Small intestine (tissue), 7 donors: Measurements from ENCODE around the gene SMAD6. TPM values are rescaled to one million over a fixed set of nuclear protein-coding genes. Genes with fewer than 3 reads are reported as not detected.

Experiments
- DNase-seq, 2 donors: peaks; one replicate each; pipeline versions ENCODE4 v3.0.0 to v3.0.0-alpha.2; 2013
- FAIRE-seq: peaks from 2 replicates; lab custom pipeline; 2012; peaks lifted over from hg19 to GRCh38; lab: Jason Lieb, UNC
- H3K27ac ChIP-seq, 3 donors: one replicate each; pipeline ENCODE4 v1.5.1; 2013; ENCODE audit warnings: low read length in 2 of 3, mild to moderate bottlenecking in 2 of 3, control low read depth in 1 of 3, inconsistent platforms in 1 of 3, low read depth in 1 of 3, moderate library complexity in 1 of 3
- H3K27me3 ChIP-seq, 3 donors: one replicate each; pipeline ENCODE4 v1.6.1; 2013; ENCODE audit warnings: low read length in 3 of 3, inconsistent platforms in 1 of 3; ENCODE audit not compliant: control insufficient read depth in 3 of 3, insufficient read depth in 3 of 3
- H3K36me3 ChIP-seq, 3 donors: one replicate each; pipeline ENCODE4 v1.6.1; 2013; ENCODE audit warnings: low read length in 3 of 3, inconsistent platforms in 1 of 3, low read depth in 1 of 3, mild to moderate bottlenecking in 1 of 3, moderate library complexity in 1 of 3; ENCODE audit not compliant: control insufficient read depth in 3 of 3, insufficient read depth in 2 of 3
- H3K4me1 ChIP-seq, 3 donors: one replicate each; pipeline ENCODE4 v1.6.1; 2013; ENCODE audit warnings: low read length in 2 of 3, inconsistent platforms in 1 of 3, low read depth in 1 of 3, mild to moderate bottlenecking in 1 of 3, moderate library complexity in 1 of 3; ENCODE audit not compliant: control insufficient read depth in 3 of 3, insufficient read depth in 2 of 3
- H3K4me3 ChIP-seq, 3 donors: one replicate each; pipeline ENCODE4 v1.5.1; 2013; ENCODE audit warnings: low read length in 3 of 3, control low read depth in 1 of 3, inconsistent platforms in 1 of 3, low read depth in 1 of 3, mild to moderate bottlenecking in 1 of 3, moderate library complexity in 1 of 3
- H3K9me3 ChIP-seq, 2 donors: one replicate each; pipeline ENCODE4 v1.6.1; 2013; ENCODE audit warnings: low read depth in 1 of 2, low read length in 1 of 2; ENCODE audit not compliant: control insufficient read depth in 2 of 2, insufficient read depth in 1 of 2
- WGBS, 3 donors: extraction: QIAGEN DNeasy Blood & Tissue Kit; methylation state at CpG; one replicate each; pipeline ENCODE4 v1.1.7; 2013; 5-methylcytosine and 5-hydroxymethylcytosine counted together
- polyA plus RNA-seq, 4 donors: library from polyadenylated mRNA; stranded (reverse) in 3 of 4; unstranded in 1 of 4; fragments of 200-250 nt in 3 of 4; fragments of 120-200 nt in 1 of 4; gene quantifications; one replicate each; pipeline versions ENCODE4 v1.2.1 to v1.2.3, GENCODE V29; 2013
- donor health status: healthy with polysubstance abuse.
- donor health status: control.
- donor health status: control.
- donor health status: Bipolar disorder and iron deficiency.
- donor health status: healthy.

The SMAD6 gene
- polyA plus RNA-seq, 4 donors, result 0.89 to 23.6 (median 10.4) TPM

DNA sequence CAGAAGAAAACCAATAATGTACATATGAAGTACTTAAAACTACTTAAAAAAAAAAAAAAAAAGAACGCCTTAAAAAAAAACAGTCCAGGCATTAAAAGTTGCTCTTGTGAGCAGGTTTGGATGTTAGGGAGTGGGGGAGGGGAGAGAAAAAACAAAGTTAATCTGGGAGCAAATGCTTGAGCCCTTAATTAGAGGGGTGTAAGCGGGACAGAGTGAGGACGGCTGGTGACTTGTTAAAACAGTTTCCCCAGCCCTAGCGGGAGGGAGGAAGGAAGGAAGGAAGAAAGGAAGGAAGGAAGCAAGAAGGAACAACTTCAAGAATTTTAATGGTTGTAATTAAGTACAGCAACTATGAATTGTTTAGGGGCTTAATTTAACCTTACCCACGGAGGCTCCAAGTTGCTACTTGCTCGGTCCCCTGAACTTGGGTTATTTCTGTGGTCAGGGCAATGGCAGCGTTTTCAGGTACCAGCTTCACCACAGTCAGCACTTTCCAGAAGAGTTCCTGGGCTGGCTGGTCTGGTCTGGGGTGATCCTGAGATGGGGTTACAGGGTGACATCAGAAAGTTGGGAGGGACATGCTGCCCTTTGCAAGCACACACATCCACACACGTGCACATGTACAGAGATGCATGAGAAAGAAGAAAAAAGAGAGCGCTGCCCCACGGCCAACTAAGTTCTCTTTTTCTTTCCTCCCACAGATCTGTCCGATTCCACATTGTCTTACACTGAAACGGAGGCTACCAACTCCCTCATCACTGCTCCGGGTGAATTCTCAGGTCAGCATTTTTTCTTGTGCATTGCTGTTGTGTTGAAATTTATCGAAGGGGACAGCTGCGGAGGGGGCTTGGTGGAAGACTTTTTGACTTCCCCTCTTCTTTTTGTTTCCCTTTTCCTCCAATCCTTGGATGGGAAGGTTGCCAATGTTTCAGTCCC is 14.0 kb downstream of the SMAD6 start:
- H3K9me3 ChIP-seq, result no peaks in the 10 kb centered on the region
- DNase-seq (no peak), FAIRE-seq (no peak)
- H3K27ac ChIP-seq, result no peak overlapping the region
- WGBS, 3 donors, result 60 to 83% (median 71%) methylated on average over 15 of the region's 15 CpGs
- no peaks in the 10 kb centered on the region for H3K27me3 ChIP-seq
- peaks cover 0 to 84% (median 0%) of the 10 kb centered on the region in 3 donors for H3K36me3 ChIP-seq
- peaks cover 0 to 35% (median 0%) of the 10 kb centered on the region in 3 donors for H3K4me1 ChIP-seq
- no peak overlapping the region for H3K4me3 ChIP-seq

GRCh38 chr15:66716656-66717020 is 14.6 kb downstream of the SMAD6 start:
- Histone ChIP-seq H3K36me3 (peaks cover 0 to 85% (median 0%) of the 10 kb centered on the region in 3 donors), H3K9me3 (no peaks in the 10 kb centered on the region), H3K27me3 (no peaks in the 10 kb centered on the region), H3K4me1 (peaks cover 0 to 41% (median 0%) of the 10 kb centered on the region in 3 donors), H3K27ac (no peak overlapping the region), H3K4me3 (no peak overlapping the region)
- DNase-seq, result no peak
- FAIRE-seq, result no peak
- WGBS, 3 donors, result 50 to 61% (median 56%) methylated on average over 4 of the region's 4 CpGs

GRCh38 chr15:66718220-66718988 is 16.4 kb downstream of the SMAD6 start:
- no peak for FAIRE-seq
- H3K4me1 ChIP-seq, result peaks cover 0 to 43% (median 0%) of the 10 kb centered on the region in 3 donors
- 88 to 92% (median 88%) methylated on average over 8 of the region's 8 CpGs for WGBS, 3 donors

GRCh38 chr15:66719471-66719870 is 17.4 kb downstream of the SMAD6 start:
- Histone ChIP-seq H3K4me3 (no peak overlapping the region), H3K27ac (peak overlapping the region in 1 of 3 donors; percentile 24), H3K27me3 (no peaks in the 10 kb centered on the region), H3K9me3 (no peaks in the 10 kb centered on the region), H3K4me1 (peaks cover 0 to 34% (median 0%) of the 10 kb centered on the region in 3 donors), H3K36me3 (peaks cover 0 to 89% (median 0%) of the 10 kb centered on the region in 3 donors)
- DNase-seq, result no peak
- FAIRE-seq, result no peak
- WGBS, 3 donors, result 77 to 87% (median 84%) methylated on average over 10 of the region's 10 CpGs

More at GRCh38 chr15:66718220-66718988, 16.4 kb downstream of the SMAD6 start:
- no peak for DNase-seq
- H3K36me3 ChIP-seq, result peaks cover 0 to 94% (median 0%) of the 10 kb centered on the region in 3 donors
- H3K27me3 ChIP-seq, result no peaks in the 10 kb centered on the region
- H3K9me3 ChIP-seq, result no peaks in the 10 kb centered on the region
- H3K4me3 ChIP-seq, result no peak overlapping the region
- no peak overlapping the region for H3K27ac ChIP-seq

- Histone ChIP-seq H3K36me3 (peaks cover 0 to 91% (median 0%) of the 10 kb centered on the region in 3 donors), H3K4me3 (no peak overlapping the region), H3K9me3 (no peaks in the 10 kb centered on the region), H3K27me3 (no peaks in the 10 kb centered on the region), H3K27ac (peak overlapping the region in 1 of 3 donors; percentile 14), H3K4me1 (peaks cover 0 to 35% (median 0%) of the 10 kb centered on the region in 3 donors)
- FAIRE-seq (no peak), DNase-seq (peak in 1 of 2 donors; percentile 57)
- 68 to 74% (median 73%) methylated on average over 9 of the region's 9 CpGs for WGBS, 3 donors
These were observed 18.4 kb downstream of the SMAD6 start for GRCh38 chr15:66720206-66721010.

GRCh38 chr15:66721020-66721419 is 19.0 kb downstream of the SMAD6 start:
- Histone ChIP-seq H3K9me3 (no peaks in the 10 kb centered on the region), H3K27ac (no peak overlapping the region), H3K27me3 (no peaks in the 10 kb centered on the region), H3K36me3 (peaks cover 0 to 92% (median 0%) of the 10 kb centered on the region in 3 donors), H3K4me3 (no peak overlapping the region), H3K4me1 (peaks cover 0 to 40% (median 0%) of the 10 kb centered on the region in 3 donors)
- DNase-seq (no peak), FAIRE-seq (no peak)
- WGBS, 3 donors, result 79 to 84% (median 83%) methylated on average over 8 of the region's 8 CpGs

DNA sequence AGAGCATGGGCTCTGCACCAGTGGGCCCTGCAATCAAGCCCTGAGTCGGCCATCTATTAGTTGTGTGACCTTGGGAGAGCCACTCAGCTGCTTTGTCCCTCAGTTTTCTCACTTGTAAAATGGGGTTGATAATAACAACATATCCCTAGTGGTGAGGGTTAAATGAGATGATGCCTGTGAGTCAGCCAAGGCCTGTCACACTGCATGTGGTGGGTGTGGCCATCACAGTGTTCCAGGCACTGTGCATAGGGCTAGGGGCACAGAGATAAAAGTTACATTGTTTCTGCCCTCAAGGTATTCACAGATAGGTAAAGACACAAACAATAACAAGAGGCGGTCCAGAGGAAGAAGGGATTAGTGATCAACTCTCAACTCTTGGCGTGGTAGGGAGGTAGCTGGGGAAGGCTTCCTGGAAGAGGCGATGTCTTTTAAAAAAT is 19.5 kb downstream of the SMAD6 start:
- Histone ChIP-seq H3K4me3 (no peak overlapping the region), H3K9me3 (no peaks in the 10 kb centered on the region), H3K36me3 (peaks cover 0 to 92% (median 0%) of the 10 kb centered on the region in 3 donors), H3K4me1 (peaks cover 0 to 44% (median 0%) of the 10 kb centered on the region in 3 donors), H3K27ac (no peak overlapping the region), H3K27me3 (no peaks in the 10 kb centered on the region)
- DNase-seq (peak; percentile 37 to 39), FAIRE-seq (no peak)
- whole genome bisulfite sequencing, 3 donors, result 71 to 74% (median 71%) methylated on average over 4 of the region's 4 CpGs
